ENCODE measurements around the gene RIPPLY2.
"Not testable (repeated sequence)": the region's sequence is repeated elsewhere in the genome, so short reads cannot be mapped to it uniquely, and the experiment has no call there.

Gene RIPPLY2, protein sequence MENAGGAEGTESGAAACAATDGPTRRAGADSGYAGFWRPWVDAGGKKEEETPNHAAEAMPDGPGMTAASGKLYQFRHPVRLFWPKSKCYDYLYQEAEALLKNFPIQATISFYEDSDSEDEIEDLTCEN

DNA sequence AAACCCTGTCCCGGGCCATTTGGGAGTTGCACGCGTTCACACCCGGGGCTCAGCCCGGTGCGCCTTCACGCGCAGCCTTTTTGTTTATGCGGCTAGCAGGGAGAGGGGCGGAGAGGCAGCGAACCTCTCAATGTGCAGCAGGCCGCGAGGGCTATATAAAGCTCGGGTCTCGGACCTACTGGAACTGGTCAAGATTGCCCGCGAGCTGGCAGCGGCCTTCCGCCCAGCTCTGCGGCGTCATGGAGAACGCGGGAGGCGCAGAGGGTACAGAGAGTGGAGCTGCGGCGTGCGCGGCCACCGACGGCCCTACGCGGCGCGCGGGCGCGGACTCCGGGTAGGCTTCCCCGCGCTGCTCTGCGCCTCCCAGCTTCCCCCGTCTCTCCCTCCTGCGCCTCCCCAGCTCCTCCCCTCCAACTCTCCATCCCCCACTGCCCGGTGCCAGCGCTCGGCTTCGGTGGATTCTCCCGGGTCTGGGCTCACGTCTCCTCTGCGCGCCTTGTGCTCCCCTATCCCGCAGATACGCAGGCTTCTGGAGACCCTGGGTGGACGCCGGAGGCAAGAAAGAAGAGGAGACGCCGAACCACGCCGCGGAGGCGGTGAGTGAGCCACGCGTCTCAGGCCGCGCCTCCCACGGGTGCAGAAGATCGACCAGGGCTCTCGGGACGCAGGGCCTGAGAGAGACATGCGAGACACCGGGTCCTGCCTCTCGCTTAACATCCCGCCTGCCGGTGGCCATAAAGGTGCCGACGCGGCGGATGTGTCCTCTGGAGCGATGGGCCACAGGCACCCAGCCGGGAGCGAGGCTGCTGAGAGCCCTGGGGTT lies at the start of gene RIPPLY2:
Gene RIPPLY2 (plus strand): TSS at position 183 of the 823 bp plus-strand sequence. CDS start 57 bp downstream, at position 240.
- TF ChIP-seq, protein P1, sequence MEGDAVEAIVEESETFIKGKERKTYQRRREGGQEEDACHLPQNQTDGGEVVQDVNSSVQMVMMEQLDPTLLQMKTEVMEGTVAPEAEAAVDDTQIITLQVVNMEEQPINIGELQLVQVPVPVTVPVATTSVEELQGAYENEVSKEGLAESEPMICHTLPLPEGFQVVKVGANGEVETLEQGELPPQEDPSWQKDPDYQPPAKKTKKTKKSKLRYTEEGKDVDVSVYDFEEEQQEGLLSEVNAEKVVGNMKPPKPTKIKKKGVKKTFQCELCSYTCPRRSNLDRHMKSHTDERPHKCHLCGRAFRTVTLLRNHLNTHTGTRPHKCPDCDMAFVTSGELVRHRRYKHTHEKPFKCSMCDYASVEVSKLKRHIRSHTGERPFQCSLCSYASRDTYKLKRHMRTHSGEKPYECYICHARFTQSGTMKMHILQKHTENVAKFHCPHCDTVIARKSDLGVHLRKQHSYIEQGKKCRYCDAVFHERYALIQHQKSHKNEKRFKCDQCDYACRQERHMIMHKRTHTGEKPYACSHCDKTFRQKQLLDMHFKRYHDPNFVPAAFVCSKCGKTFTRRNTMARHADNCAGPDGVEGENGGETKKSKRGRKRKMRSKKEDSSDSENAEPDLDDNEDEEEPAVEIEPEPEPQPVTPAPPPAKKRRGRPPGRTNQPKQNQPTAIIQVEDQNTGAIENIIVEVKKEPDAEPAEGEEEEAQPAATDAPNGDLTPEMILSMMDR (conservative IDR thresholded peaks at IDR 0.05): no peak
- peak within 1 kb of the TSS; percentile 75 for H3K27ac ChIP-seq

DNA sequence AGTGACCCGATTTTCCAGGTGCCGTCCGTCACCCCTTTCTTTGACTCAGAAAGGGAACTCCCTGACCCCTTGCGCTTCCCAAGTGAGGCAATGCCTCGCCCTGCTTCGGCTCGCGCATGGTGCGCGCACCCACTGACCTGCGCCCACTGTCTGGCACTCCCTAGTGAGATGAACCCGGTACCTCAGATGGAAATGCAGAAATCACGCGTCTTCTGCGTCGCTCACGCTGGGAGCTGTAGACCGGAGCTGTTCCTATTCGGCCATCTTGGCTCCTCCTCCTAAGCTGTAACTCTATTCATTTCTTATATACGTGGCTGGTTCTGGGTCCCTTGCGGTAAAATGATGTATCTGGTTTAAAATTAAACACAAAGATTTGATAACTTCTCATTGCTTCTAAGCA lies 49.7 kb upstream of the RIPPLY2 start:
- H3K27ac ChIP-seq: not testable (repeated sequence)

DNA sequence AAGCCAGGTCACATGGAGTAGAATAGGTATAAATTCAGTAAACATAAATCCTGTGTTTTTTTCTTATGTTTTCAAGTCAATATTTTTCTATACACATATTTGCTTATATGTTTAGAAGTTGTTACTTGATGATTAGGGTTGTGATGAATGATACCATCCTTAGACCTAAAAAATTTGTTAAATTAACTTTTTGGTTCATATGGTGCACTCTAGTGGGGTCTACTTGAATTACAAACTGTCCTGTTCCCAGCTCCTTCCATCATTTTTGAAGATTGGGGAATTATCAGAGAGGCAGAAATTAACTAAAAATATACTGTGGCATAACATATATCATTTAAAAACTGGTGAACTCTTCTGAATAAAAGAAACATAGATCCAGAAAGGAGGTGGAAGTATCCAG lies 48.3 kb upstream of the RIPPLY2 start:
- no peak overlapping the region for H3K27ac ChIP-seq
- TF ChIP-seq, protein P1 (conservative IDR thresholded peaks at IDR 0.05): peak; percentile 59

DNA sequence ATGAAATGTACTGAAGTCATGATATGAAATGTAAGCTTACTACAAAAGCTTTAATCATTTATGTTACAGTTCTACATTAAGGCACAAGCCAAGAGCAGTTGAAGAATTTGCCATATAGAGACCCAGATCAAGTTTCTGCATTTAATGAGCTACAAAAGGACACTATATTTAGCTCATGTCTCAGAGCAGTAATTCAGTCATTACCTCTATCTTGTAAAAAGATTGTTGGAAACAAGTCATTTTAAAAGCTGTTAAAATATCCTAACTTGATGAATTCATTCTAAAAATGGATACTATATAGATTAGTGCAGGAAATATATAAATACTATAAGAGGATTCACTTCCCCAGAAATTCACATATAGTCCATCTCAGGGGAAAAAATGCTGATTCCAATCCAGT lies 45.2 kb upstream of the RIPPLY2 start:
- TF ChIP-seq, protein P1 (conservative IDR thresholded peaks at IDR 0.05): no peak
- H3K27ac ChIP-seq: no peak overlapping the region

DNA sequence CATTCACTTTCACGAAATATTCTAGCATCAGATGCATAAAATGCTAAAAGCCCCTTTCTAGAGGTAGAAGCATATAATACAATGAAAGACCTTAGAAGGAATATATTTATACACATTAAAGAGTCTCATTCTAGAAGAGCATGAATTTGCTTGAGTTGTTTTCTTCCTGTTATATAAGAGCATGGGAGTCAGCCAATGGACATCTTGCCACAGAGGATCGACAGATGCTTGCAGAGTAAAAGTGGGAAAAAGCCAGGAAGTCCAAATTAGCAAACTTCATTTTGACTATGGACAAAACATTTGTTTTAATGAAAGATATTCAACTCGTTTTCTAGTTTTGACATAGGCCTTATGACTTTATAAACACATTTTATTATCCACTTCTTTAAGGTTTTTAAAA lies 44.2 kb upstream of the RIPPLY2 start:
- TF ChIP-seq, protein P1 (conservative IDR thresholded peaks at IDR 0.05): no peak
- no peak overlapping the region for H3K27ac ChIP-seq

DNA sequence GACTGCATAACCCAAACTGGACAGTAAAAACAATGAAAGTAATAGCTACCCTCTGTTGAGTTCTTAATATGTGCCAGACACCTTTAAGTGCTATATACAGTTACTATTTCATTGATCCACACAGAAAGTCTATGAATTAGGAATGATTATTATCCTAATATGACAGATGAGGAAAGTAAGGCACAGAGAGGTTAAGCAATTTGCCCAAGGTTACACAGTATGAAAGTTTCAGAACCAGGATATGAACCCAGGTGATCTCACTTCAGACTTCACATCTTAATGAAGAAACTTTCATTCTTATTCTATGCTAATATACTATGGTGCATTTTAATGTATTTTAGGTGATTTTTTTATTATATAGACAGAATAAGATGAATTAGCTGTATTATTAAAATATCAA lies 40.6 kb upstream of the RIPPLY2 start:
- no peak overlapping the region for H3K27ac ChIP-seq
- TF ChIP-seq, protein P1 (conservative IDR thresholded peaks at IDR 0.05): no peak

- peak overlapping the region; percentile 66 for H3K27ac ChIP-seq
- TF ChIP-seq, protein P1 (conservative IDR thresholded peaks at IDR 0.05): no peak
Measured at GRCh38 chr6:83815631-83816272, 37.4 kb upstream of the RIPPLY2 start.

All from VCaP (cell line).